ENCODE results near the gene LRRFIP2.

The LRRFIP2 gene

GRCh38 chr3:37040231-37040630 is 134.2 kb downstream of the LRRFIP2 start:
- no peak overlapping the region for H3K4me3 ChIP-seq (ENCODE audit: low read length in 2 of 2)
- H3K9me3 ChIP-seq (ENCODE audit: control insufficient read depth in 2 of 2, low read length in 2 of 2): peaks cover 0 to 8% of the 10 kb centered on the region in 2 donors
- no peaks in the 10 kb centered on the region for H3K27me3 ChIP-seq (ENCODE audit: control insufficient read depth in 2 of 2, insufficient read depth in 2 of 2, low read length in 2 of 2)
- no peaks in the 10 kb centered on the region for H3K4me1 ChIP-seq (ENCODE audit: control insufficient read depth in 2 of 2, insufficient read depth in 2 of 2, low read length in 2 of 2)
- no peak overlapping the region for H3K27ac ChIP-seq (ENCODE audit: low read depth in 2 of 2, low read length in 2 of 2)
- H3K9ac ChIP-seq (ENCODE audit: low read depth in 1 of 2, low read length in 2 of 2): no peak overlapping the region
- peaks cover 22 to 32% of the 10 kb centered on the region in 2 donors for H3K36me3 ChIP-seq (ENCODE audit: control insufficient read depth in 2 of 2, insufficient read depth in 2 of 2, low read length in 2 of 2)

GRCh38 chr3:37039161-37039846 is 135.1 kb downstream of the LRRFIP2 start:
- H3K9ac ChIP-seq (ENCODE audit: low read depth in 1 of 2, low read length in 2 of 2): no peak overlapping the region
- no peak overlapping the region for H3K27ac ChIP-seq (ENCODE audit: low read depth in 2 of 2, low read length in 2 of 2)
- no peaks in the 10 kb centered on the region for H3K4me1 ChIP-seq (ENCODE audit: control insufficient read depth in 2 of 2, insufficient read depth in 2 of 2, low read length in 2 of 2)
- peaks cover 23 to 36% of the 10 kb centered on the region in 2 donors for H3K36me3 ChIP-seq (ENCODE audit: control insufficient read depth in 2 of 2, insufficient read depth in 2 of 2, low read length in 2 of 2)
- no peaks in the 10 kb centered on the region for H3K27me3 ChIP-seq (ENCODE audit: control insufficient read depth in 2 of 2, insufficient read depth in 2 of 2, low read length in 2 of 2)
- peaks cover 0 to 8% of the 10 kb centered on the region in 2 donors for H3K9me3 ChIP-seq (ENCODE audit: control insufficient read depth in 2 of 2, low read length in 2 of 2)
- no peak overlapping the region for H3K4me3 ChIP-seq (ENCODE audit: low read length in 2 of 2)

DNA sequence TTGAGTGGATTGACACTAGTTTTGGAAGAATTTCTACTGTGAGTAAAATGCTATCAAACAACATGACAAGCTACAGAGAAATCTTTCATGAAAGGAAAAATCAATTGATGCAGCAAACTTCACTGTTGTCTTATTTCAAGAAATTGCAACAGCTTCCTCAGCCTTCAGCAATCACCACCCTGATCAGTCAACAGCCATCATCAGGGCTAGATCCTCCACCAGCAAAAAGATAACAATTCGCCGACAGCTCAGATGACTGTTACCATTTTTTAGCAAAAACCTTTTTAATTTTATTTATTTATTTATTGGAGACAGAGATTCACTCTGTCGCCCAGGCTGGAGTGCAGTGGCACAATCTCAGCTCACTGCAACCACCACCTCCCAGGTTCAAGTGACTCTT is 137.0 kb downstream of the LRRFIP2 start:
- H3K4me3 ChIP-seq (ENCODE audit: low read length in 2 of 2): no peak overlapping the region

DNA sequence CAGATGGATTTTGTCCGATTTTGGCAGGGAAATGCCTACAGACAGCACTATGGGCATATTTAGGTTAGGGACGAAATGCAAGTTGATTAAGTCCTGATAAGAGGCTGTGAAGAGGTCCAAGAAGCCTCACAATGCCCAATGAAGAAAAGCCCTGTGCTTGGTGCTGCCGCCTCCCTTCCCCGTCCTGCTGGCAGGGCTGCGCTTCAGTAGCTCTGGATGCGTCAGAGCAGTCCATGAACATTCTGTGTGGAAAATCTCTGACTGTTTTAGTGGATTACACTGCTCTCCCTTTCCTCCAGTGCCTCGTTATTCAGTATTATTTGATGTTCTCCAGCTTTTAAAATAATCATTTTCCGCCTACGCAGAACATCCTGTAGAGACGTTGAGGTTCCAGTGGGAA is 141.4 kb downstream of the LRRFIP2 start:
- Histone ChIP-seq H3K27ac (ENCODE audit: low read depth in 2 of 2, low read length in 2 of 2) (no peak overlapping the region), H3K9me3 (ENCODE audit: control insufficient read depth in 2 of 2, low read length in 2 of 2) (peaks cover 0 to 8% of the 10 kb centered on the region in 2 donors), H3K36me3 (ENCODE audit: control insufficient read depth in 2 of 2, insufficient read depth in 2 of 2, low read length in 2 of 2) (peaks cover 25 to 51% of the 10 kb centered on the region in 2 donors), H3K4me3 (ENCODE audit: low read length in 2 of 2) (no peak overlapping the region), H3K4me1 (ENCODE audit: control insufficient read depth in 2 of 2, insufficient read depth in 2 of 2, low read length in 2 of 2) (no peaks in the 10 kb centered on the region), H3K9ac (ENCODE audit: low read depth in 1 of 2, low read length in 2 of 2) (no peak overlapping the region), H3K27me3 (ENCODE audit: control insufficient read depth in 2 of 2, insufficient read depth in 2 of 2, low read length in 2 of 2) (no peaks in the 10 kb centered on the region)

More for the DNA sequence above, 137.0 kb downstream of the LRRFIP2 start:
- Histone ChIP-seq H3K27me3 (ENCODE audit: control insufficient read depth in 2 of 2, insufficient read depth in 2 of 2, low read length in 2 of 2) (no peaks in the 10 kb centered on the region), H3K36me3 (ENCODE audit: control insufficient read depth in 2 of 2, insufficient read depth in 2 of 2, low read length in 2 of 2) (peaks cover 26 to 43% of the 10 kb centered on the region in 2 donors), H3K9me3 (ENCODE audit: control insufficient read depth in 2 of 2, low read length in 2 of 2) (peaks cover 0 to 8% of the 10 kb centered on the region in 2 donors), H3K9ac (ENCODE audit: low read depth in 1 of 2, low read length in 2 of 2) (no peak overlapping the region), H3K4me1 (ENCODE audit: control insufficient read depth in 2 of 2, insufficient read depth in 2 of 2, low read length in 2 of 2) (no peaks in the 10 kb centered on the region), H3K27ac (ENCODE audit: low read depth in 2 of 2, low read length in 2 of 2) (no peak overlapping the region)

DNA sequence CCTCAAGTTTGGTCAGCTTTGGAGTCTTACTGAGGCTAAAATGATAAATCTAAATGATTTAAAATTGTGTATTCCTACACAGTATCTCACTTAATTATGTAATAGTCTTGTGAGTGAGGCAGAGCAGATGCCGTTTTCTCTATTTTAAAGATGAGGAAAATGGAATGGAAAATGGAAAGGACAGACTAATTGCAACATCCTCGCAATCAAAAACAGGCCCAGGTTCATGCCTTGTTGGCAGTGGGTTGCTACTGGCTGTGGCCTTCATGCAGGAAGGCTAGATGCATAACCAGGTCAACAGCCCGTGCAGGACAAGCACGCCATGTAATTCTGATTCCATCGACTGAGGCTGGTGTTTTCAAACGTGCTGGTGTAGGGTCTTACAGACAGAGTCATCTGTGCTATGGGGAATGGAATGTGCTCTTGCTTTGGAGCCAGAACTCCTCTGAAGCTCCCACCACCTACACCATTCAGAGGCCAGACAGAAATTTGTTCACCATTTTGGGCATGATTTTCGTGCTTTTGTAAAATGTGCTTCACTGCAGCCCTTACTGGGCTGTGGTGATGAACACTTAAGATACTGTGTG is 143.2 kb downstream of the LRRFIP2 start:
- Histone ChIP-seq H3K36me3 (ENCODE audit: control insufficient read depth in 2 of 2, insufficient read depth in 2 of 2, low read length in 2 of 2) (peaks cover 32 to 59% of the 10 kb centered on the region in 2 donors), H3K4me3 (ENCODE audit: low read length in 2 of 2) (no peak overlapping the region), H3K27me3 (ENCODE audit: control insufficient read depth in 2 of 2, insufficient read depth in 2 of 2, low read length in 2 of 2) (no peaks in the 10 kb centered on the region), H3K27ac (ENCODE audit: low read depth in 2 of 2, low read length in 2 of 2) (no peak overlapping the region), H3K9ac (ENCODE audit: low read depth in 1 of 2, low read length in 2 of 2) (no peak overlapping the region), H3K4me1 (ENCODE audit: control insufficient read depth in 2 of 2, insufficient read depth in 2 of 2, low read length in 2 of 2) (no peaks in the 10 kb centered on the region), H3K9me3 (ENCODE audit: control insufficient read depth in 2 of 2, low read length in 2 of 2) (peaks cover 0 to 7% of the 10 kb centered on the region in 2 donors)

- Histone ChIP-seq H3K27me3 (ENCODE audit: control insufficient read depth in 2 of 2, insufficient read depth in 2 of 2, low read length in 2 of 2) (no peaks in the 10 kb centered on the region), H3K4me3 (ENCODE audit: low read length in 2 of 2) (no peak overlapping the region), H3K9ac (ENCODE audit: low read depth in 1 of 2, low read length in 2 of 2) (no peak overlapping the region), H3K36me3 (ENCODE audit: control insufficient read depth in 2 of 2, insufficient read depth in 2 of 2, low read length in 2 of 2) (peaks cover 33 to 61% of the 10 kb centered on the region in 2 donors), H3K9me3 (ENCODE audit: control insufficient read depth in 2 of 2, low read length in 2 of 2) (peaks cover 0 to 2% of the 10 kb centered on the region in 2 donors), H3K27ac (ENCODE audit: low read depth in 2 of 2, low read length in 2 of 2) (no peak overlapping the region), H3K4me1 (ENCODE audit: control insufficient read depth in 2 of 2, insufficient read depth in 2 of 2, low read length in 2 of 2) (no peaks in the 10 kb centered on the region)
These were observed 143.8 kb downstream of the LRRFIP2 start for GRCh38 chr3:37030588-37030987.

GRCh38 chr3:37029516-37030163 is 144.7 kb downstream of the LRRFIP2 start:
- Histone ChIP-seq H3K27me3 (ENCODE audit: control insufficient read depth in 2 of 2, insufficient read depth in 2 of 2, low read length in 2 of 2) (no peaks in the 10 kb centered on the region), H3K36me3 (ENCODE audit: control insufficient read depth in 2 of 2, insufficient read depth in 2 of 2, low read length in 2 of 2) (peaks cover 32 to 59% of the 10 kb centered on the region in 2 donors), H3K9ac (ENCODE audit: low read depth in 1 of 2, low read length in 2 of 2) (no peak overlapping the region), H3K9me3 (ENCODE audit: control insufficient read depth in 2 of 2, low read length in 2 of 2) (no peaks in the 10 kb centered on the region), H3K27ac (ENCODE audit: low read depth in 2 of 2, low read length in 2 of 2) (no peak overlapping the region), H3K4me3 (ENCODE audit: low read length in 2 of 2) (no peak overlapping the region), H3K4me1 (ENCODE audit: control insufficient read depth in 2 of 2, insufficient read depth in 2 of 2, low read length in 2 of 2) (no peaks in the 10 kb centered on the region)

DNA sequence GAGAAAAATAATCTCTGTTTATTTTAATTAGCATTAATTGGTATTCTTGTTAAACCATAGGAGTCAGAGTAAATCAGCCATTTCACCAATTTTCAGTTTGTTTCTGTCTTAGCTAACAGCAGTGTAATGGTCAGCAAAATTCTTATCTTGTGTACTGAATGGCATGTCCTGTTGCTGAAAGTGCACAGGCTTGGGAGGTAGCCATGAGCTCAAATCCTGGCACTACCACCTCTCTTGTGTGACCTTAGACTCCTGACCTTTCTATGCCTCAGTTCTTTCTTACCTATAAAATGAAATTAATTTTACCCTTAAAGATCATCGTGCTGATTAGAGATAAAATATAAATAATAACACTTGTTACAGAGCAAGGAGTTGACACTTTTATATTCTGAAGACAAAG is 145.3 kb downstream of the LRRFIP2 start:
- no peaks in the 10 kb centered on the region for H3K4me1 ChIP-seq (ENCODE audit: control insufficient read depth in 2 of 2, insufficient read depth in 2 of 2, low read length in 2 of 2)
- no peaks in the 10 kb centered on the region for H3K27me3 ChIP-seq (ENCODE audit: control insufficient read depth in 2 of 2, insufficient read depth in 2 of 2, low read length in 2 of 2)
- H3K4me3 ChIP-seq (ENCODE audit: low read length in 2 of 2): no peak overlapping the region
- no peak overlapping the region for H3K9ac ChIP-seq (ENCODE audit: low read depth in 1 of 2, low read length in 2 of 2)
- no peaks in the 10 kb centered on the region for H3K9me3 ChIP-seq (ENCODE audit: control insufficient read depth in 2 of 2, low read length in 2 of 2)
- no peak overlapping the region for H3K27ac ChIP-seq (ENCODE audit: low read depth in 2 of 2, low read length in 2 of 2)
- peaks cover 29 to 61% of the 10 kb centered on the region in 2 donors for H3K36me3 ChIP-seq (ENCODE audit: control insufficient read depth in 2 of 2, insufficient read depth in 2 of 2, low read length in 2 of 2)

GRCh38 chr3:37028329-37028728 is 146.1 kb downstream of the LRRFIP2 start:
- H3K4me3 ChIP-seq (ENCODE audit: low read length in 2 of 2): no peak overlapping the region
- no peaks in the 10 kb centered on the region for H3K9me3 ChIP-seq (ENCODE audit: control insufficient read depth in 2 of 2, low read length in 2 of 2)
- H3K27me3 ChIP-seq (ENCODE audit: control insufficient read depth in 2 of 2, insufficient read depth in 2 of 2, low read length in 2 of 2): no peaks in the 10 kb centered on the region
- H3K9ac ChIP-seq (ENCODE audit: low read depth in 1 of 2, low read length in 2 of 2): no peak overlapping the region
- H3K36me3 ChIP-seq (ENCODE audit: control insufficient read depth in 2 of 2, insufficient read depth in 2 of 2, low read length in 2 of 2): peaks cover 32 to 67% of the 10 kb centered on the region in 2 donors
- H3K27ac ChIP-seq (ENCODE audit: low read depth in 2 of 2, low read length in 2 of 2): no peak overlapping the region
- H3K4me1 ChIP-seq (ENCODE audit: control insufficient read depth in 2 of 2, insufficient read depth in 2 of 2, low read length in 2 of 2): no peaks in the 10 kb centered on the region

GRCh38 chr3:37026851-37027250 is 147.5 kb downstream of the LRRFIP2 start:
- Histone ChIP-seq H3K27me3 (ENCODE audit: control insufficient read depth in 2 of 2, insufficient read depth in 2 of 2, low read length in 2 of 2) (no peaks in the 10 kb centered on the region), H3K27ac (ENCODE audit: low read depth in 2 of 2, low read length in 2 of 2) (no peak overlapping the region), H3K9ac (ENCODE audit: low read depth in 1 of 2, low read length in 2 of 2) (no peak overlapping the region), H3K36me3 (ENCODE audit: control insufficient read depth in 2 of 2, insufficient read depth in 2 of 2, low read length in 2 of 2) (peaks cover 38 to 66% of the 10 kb centered on the region in 2 donors), H3K9me3 (ENCODE audit: control insufficient read depth in 2 of 2, low read length in 2 of 2) (no peaks in the 10 kb centered on the region), H3K4me1 (ENCODE audit: control insufficient read depth in 2 of 2, insufficient read depth in 2 of 2, low read length in 2 of 2) (no peaks in the 10 kb centered on the region), H3K4me3 (ENCODE audit: low read length in 2 of 2) (no peak overlapping the region)

All from mucosa of rectum (tissue), 2 donors.